ENCODE results near the gene CTSF.
"Not testable (repeated sequence)": the region's sequence is repeated elsewhere in the genome, so short reads cannot be mapped to it uniquely, and the experiment has no call there.

The CTSF gene

GRCh38 chr11:66568124-66568916 lies at the start of gene CTSF:
Gene CTSF (minus strand): TSS chr11:66568606. CDS start chr11:66568486, 120 bp downstream.
- DNase-seq (ENCODE audit: low read depth in 1 of 2, low spot score in 1 of 2): peak; percentile 45 to 60

- no peak for DNase-seq (ENCODE audit: low read depth in 1 of 2, low spot score in 1 of 2)
Measured at GRCh38 chr11:66617155-66617834, 48.9 kb upstream of the CTSF start.

- peak; percentile 96 to 97 for DNase-seq (ENCODE audit: low read depth in 1 of 2, low spot score in 1 of 2)
Measured at GRCh38 chr11:66616379-66617154, 48.2 kb upstream of the CTSF start, which contains the start of gene RBM14. Gene RBM14 (plus strand): TSS chr11:66616630. CDS start chr11:66616721, 91 bp downstream.

GRCh38 chr11:66614073-66614472 lies 45.7 kb upstream of the CTSF start:
- DNase-seq (ENCODE audit: low read depth in 1 of 2, low spot score in 1 of 2): no peak

- no peak for DNase-seq (ENCODE audit: low read depth in 1 of 2, low spot score in 1 of 2)
Measured at GRCh38 chr11:66612458-66612857, 44.1 kb upstream of the CTSF start.

- DNase-seq (ENCODE audit: low read depth in 1 of 2, low spot score in 1 of 2): no peak
Measured at GRCh38 chr11:66609721-66610617, 41.6 kb upstream of the CTSF start.

GRCh38 chr11:66607126-66607834 lies 38.9 kb upstream of the CTSF start:
- no peak for DNase-seq (ENCODE audit: low read depth in 1 of 2, low spot score in 1 of 2)

GRCh38 chr11:66606608-66607007 lies 38.2 kb upstream of the CTSF start:
- DNase-seq (ENCODE audit: low read depth in 1 of 2, low spot score in 1 of 2): not testable (repeated sequence)

GRCh38 chr11:66604155-66604554 lies 35.7 kb upstream of the CTSF start:
- DNase-seq (ENCODE audit: low read depth in 1 of 2, low spot score in 1 of 2): no peak

GRCh38 chr11:66603072-66603471 lies 34.7 kb upstream of the CTSF start:
- no peak for DNase-seq (ENCODE audit: low read depth in 1 of 2, low spot score in 1 of 2)

- DNase-seq (ENCODE audit: low read depth in 1 of 2, low spot score in 1 of 2): no peak
Measured at GRCh38 chr11:66600631-66601233, 32.3 kb upstream of the CTSF start.

- no peak for DNase-seq (ENCODE audit: low read depth in 1 of 2, low spot score in 1 of 2)
Measured at GRCh38 chr11:66600219-66600618, 31.8 kb upstream of the CTSF start.

GRCh38 chr11:66598993-66599392 lies 30.6 kb upstream of the CTSF start:
- no peak for DNase-seq (ENCODE audit: low read depth in 1 of 2, low spot score in 1 of 2)

- no peak for DNase-seq (ENCODE audit: low read depth in 1 of 2, low spot score in 1 of 2)
Measured at GRCh38 chr11:66595245-66595904, 27.0 kb upstream of the CTSF start.

- no peak for DNase-seq (ENCODE audit: low read depth in 1 of 2, low spot score in 1 of 2)
Measured at GRCh38 chr11:66593650-66594049, 25.2 kb upstream of the CTSF start.

- DNase-seq (ENCODE audit: low read depth in 1 of 2, low spot score in 1 of 2): no peak
Measured at GRCh38 chr11:66593303-66593635, 24.9 kb upstream of the CTSF start.

GRCh38 chr11:66592457-66593302 lies 24.3 kb upstream of the CTSF start, which contains the start of the genes CCDC87 and CCS:
Gene CCDC87 (minus strand): TSS chr11:66593063. CDS start chr11:66593015, 48 bp downstream.
Gene CCS (plus strand): TSS chr11:66593185. CDS start chr11:66593262, 77 bp downstream.
- peak; percentile 98 for DNase-seq (ENCODE audit: low read depth in 1 of 2, low spot score in 1 of 2)

- DNase-seq (ENCODE audit: low read depth in 1 of 2, low spot score in 1 of 2): no peak
Measured at GRCh38 chr11:66591175-66591574, 22.8 kb upstream of the CTSF start.

Measured in activated T-helper 1 cell treated with anti-CD3 and anti-CD28 coated beads, Interleukin-2, amount 50 U/mL, for 16 hours (primary cell).